ENCODE measurements around the gene PTF1A. TPM values are rescaled to one million over a fixed set of nuclear protein-coding genes. Genes with fewer than 3 reads are reported as not detected.
A peak's percentile ranks its signal among the peaks of the same experiment; 100 is the strongest.

The PTF1A gene, protein sequence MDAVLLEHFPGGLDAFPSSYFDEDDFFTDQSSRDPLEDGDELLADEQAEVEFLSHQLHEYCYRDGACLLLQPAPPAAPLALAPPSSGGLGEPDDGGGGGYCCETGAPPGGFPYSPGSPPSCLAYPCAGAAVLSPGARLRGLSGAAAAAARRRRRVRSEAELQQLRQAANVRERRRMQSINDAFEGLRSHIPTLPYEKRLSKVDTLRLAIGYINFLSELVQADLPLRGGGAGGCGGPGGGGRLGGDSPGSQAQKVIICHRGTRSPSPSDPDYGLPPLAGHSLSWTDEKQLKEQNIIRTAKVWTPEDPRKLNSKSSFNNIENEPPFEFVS
- total RNA-seq = not detected

DNA sequence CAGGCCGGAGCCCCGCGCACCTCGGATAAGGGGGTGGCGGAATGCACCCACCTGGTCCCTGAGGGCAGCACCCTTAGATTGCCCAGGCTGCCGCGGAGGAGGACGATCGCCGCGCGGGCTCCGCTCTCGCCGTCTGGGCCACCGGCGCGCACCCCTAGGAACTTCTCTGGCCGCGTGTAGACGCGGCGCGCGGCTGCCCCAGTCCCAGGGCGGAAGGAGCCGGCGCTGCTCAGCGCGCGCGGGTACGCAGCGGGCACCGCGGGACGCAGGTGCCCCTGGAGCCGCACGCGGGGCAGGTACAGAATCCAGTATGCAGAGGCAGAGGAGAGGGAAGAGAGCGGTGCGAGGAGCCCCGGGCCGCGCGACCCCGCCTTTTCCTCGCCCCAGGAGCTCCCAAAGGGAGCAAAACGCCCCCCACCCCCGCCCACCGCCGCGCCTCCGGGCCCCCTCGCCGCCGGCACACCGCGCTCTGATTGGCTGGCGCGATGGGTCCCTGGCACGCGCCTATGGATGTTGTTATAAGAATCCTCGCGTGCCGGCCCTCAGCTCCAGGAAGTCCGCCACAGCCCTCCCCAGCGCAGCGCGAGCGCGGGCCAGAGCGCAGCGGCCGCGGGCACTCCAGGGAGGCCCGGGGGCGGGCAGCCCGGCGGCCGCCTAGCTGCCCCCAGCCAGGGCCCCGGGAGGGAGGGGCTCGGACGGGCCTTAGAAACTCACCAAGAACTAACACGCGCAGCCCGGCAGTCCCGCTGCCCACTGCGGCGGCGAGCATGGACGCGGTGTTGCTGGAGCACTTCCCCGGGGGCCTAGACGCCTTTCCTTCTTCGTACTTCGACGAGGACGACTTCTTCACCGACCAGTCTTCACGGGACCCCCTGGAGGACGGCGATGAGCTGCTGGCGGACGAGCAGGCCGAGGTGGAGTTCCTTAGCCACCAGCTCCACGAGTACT is at the start of gene PTF1A:
PTF1A (plus strand) TSS at position 549 of the 948 bp plus-strand sequence; CDS start at position 768, 219 bp downstream.
- intact Hi-C loops (cut with DNase I) = no loop called here
- ATAC-seq (no peak), DNase-seq (ENCODE audit: low spot score) (no peak)

DNA sequence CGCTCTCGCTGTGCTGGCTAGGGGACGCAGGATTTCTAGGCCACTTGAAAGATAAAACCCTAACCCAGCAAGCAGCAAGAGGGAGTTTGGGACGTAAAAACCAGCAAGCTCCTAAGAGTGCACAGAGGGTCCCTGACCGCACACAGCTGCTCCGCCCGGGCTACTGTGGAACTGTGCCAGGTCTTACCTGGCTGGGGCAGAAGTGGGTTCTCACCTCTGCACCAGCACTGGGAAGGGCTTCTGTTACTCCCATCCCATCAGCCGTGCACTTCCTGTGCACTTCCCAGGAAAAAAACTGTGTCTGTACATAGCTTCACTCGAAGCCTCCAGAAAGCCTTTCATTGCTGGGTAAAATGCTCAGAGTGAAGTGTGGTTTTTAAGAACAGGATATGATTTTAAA is 45.9 kb upstream of the PTF1A start:
- DNase-seq (ENCODE audit: low spot score) (no peak), ATAC-seq (no peak)
- intact Hi-C loops (cut with DNase I) = no loop called here

- ATAC-seq (no peak), DNase-seq (ENCODE audit: low spot score) (no peak)
- intact Hi-C loops (cut with DNase I) = no loop called here
Observed at GRCh38 chr10:23147035-23147434, 45.1 kb upstream of the PTF1A start.

- no peak for ATAC-seq
- intact Hi-C loops (cut with DNase I) = no loop called here
- no peak for DNase-seq (ENCODE audit: low spot score)
Observed at GRCh38 chr10:23148214-23148613, 43.9 kb upstream of the PTF1A start.

- ATAC-seq (no peak), DNase-seq (ENCODE audit: low spot score) (no peak)
- intact Hi-C loops (cut with DNase I) = no loop called here
Observed at GRCh38 chr10:23150091-23150490, 42.0 kb upstream of the PTF1A start.

DNA sequence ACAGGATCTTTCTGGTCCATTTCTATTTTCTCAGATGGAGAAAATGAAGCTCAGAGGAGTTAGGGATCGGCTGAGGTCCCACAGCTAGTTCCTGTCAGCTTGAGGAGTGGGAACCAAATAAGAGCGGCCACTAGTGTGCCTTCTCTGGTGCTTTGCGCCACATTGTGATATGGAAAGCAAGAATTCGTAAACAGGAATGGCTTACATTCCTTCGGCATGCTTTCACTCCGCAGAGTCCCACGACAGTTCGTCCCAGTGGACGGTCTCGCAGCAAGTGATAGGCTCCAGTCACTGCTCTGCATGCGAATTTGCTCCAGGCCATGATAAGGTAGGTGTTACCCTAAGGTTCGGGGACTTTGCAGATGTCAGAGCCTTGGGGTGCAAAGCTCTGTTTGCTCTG is 41.5 kb upstream of the PTF1A start:
- intact Hi-C loops (cut with DNase I) = no loop called here
- no peak for ATAC-seq
- no peak for DNase-seq (ENCODE audit: low spot score)

DNA sequence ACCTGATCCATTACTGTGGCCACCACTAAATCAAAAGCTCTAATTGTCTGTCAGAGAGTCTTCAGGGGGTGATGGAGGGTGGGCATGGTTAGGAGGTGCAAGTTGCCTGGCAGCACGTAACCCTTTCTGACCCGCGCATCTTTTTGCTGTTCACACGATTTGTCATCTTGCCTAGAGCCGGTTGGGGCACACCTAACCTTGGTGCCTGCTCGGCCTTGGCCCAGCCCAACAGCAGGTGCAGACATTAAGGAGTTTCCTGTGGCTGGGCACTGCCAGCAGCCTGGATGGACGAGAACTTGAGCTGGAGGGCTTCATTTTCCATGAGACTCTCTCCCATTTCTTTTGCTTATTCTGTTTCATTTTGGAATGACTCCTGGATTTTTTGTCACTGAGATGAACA is 41.0 kb upstream of the PTF1A start:
- intact Hi-C loops (cut with DNase I) = no loop called here
- ATAC-seq (no peak), DNase-seq (ENCODE audit: low spot score) (no peak)

- intact Hi-C loops (cut with DNase I) = no loop called here
- ATAC-seq (no peak), DNase-seq (ENCODE audit: low spot score) (no peak)
Observed at GRCh38 chr10:23155169-23155568, 36.9 kb upstream of the PTF1A start.

DNA sequence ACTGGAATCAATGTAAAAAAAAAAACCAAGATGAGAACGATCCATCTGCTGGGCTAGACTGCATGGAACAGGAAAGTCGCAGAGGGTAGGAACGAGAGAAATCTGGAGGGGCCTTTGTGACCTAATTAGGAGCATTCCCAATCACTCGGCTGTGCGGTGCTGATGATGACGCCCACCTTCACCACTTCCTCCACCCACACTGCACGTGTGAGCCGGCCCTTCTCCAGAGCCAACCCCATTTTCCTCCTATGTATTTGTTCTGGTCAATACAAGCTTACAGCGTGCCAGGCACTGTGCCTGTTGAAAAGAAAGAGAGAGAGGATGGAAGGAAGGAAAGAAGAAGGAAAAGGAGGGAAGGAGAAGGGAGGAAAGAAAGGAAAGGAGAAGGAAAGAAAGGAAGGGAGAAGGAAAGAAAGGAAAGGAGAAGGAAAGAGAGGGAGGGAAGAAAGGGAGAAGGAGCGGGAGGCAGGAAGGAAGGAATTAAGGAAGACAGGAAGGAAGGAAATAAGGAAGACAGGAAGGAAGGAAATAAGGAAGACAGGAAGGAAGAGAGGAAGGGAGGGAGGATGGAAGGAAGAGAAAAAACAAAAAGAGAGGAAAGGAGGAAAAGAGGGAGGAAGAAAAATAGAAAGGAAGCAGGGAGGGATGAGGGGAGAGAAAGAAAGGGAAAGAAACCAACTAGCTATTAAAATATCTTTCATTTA is 35.5 kb upstream of the PTF1A start:
- intact Hi-C loops (cut with DNase I) = no loop called here
- no peak for ATAC-seq
- DNase-seq (ENCODE audit: low spot score) = no peak

GRCh38 chr10:23157239-23157681 is 34.9 kb upstream of the PTF1A start:
- intact Hi-C loops (cut with DNase I) = no loop called here
- no peak for DNase-seq (ENCODE audit: low spot score)
- no peak for ATAC-seq

DNA sequence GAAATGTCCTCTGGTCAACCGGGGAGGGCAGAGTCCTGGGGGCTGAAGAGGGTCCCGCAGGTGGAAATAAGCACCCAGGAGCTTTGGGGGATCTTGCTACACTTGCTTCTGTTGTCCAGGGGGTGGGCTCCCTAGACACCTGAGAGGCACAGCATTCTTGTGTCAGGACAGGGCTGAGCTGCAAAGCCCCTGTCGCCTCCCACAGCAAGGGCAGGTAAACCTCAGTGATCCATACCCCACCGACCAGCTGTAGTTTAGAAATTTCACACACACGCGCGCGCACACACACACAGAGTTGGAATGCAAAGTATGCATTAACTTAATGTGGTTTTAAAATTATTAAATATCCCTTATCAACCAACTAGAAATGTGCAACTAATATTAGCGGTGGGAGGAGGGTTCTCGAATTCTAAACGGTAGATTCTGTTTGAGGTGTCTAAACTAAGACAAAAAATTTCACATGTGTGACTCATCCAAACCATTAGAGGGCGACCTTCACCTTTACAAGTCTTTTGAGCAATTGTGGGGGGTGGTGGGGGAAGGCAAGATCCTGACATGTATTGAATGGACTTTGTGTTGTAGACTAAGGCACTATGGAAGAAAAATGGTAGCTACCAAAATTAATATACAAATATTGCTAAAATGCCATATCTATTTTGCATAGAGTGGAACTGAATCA is 34.3 kb upstream of the PTF1A start:
- intact Hi-C loops (cut with DNase I) = no loop called here
- ATAC-seq = no peak
- no peak for DNase-seq (ENCODE audit: low spot score)

GRCh38 chr10:23158370-23158769 is 33.7 kb upstream of the PTF1A start:
- ATAC-seq (peak; percentile 64), DNase-seq (ENCODE audit: low spot score) (no peak)
- intact Hi-C loops (cut with DNase I) = no loop called here

DNA sequence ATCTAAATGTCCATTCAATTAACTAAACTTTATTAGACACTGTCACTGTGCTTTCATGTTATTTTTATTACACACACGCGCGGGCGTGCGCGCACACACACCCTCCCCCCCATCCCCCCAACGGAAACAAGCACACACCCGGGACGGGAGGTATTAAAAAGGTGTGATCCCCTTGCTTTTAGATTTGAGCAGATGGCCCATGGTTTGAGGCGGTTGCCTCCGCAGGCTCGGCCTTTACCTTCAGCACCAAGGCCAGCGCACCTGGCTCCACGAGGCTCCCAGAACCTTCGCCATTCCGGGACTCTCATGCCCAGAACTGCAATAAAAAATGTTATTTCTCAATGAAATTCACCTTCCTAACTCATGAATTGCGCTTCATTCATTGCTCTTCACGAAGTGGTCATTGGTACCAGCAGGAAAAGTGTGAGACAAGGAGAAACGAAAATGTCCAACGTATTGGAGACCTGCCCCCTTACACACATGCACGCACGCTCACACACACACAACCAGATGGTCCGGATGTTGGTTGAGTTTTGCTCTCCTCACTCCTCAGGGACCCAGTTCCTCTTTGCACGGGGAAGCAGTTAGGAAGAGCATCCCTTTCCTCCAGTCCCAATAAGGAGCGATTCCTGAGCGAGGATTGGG is 20.8 kb upstream of the PTF1A start:
- ATAC-seq = no peak
- intact Hi-C loops (cut with DNase I) = no loop called here

GRCh38 chr10:23172429-23173213 is 19.5 kb upstream of the PTF1A start:
- intact Hi-C loops (cut with DNase I) = no loop called here
- ATAC-seq = no peak
- DNase-seq (ENCODE audit: low spot score) = no peak

More for the DNA sequence above, 20.8 kb upstream of the PTF1A start:
- DNase-seq (ENCODE audit: low spot score) = no peak

DNA sequence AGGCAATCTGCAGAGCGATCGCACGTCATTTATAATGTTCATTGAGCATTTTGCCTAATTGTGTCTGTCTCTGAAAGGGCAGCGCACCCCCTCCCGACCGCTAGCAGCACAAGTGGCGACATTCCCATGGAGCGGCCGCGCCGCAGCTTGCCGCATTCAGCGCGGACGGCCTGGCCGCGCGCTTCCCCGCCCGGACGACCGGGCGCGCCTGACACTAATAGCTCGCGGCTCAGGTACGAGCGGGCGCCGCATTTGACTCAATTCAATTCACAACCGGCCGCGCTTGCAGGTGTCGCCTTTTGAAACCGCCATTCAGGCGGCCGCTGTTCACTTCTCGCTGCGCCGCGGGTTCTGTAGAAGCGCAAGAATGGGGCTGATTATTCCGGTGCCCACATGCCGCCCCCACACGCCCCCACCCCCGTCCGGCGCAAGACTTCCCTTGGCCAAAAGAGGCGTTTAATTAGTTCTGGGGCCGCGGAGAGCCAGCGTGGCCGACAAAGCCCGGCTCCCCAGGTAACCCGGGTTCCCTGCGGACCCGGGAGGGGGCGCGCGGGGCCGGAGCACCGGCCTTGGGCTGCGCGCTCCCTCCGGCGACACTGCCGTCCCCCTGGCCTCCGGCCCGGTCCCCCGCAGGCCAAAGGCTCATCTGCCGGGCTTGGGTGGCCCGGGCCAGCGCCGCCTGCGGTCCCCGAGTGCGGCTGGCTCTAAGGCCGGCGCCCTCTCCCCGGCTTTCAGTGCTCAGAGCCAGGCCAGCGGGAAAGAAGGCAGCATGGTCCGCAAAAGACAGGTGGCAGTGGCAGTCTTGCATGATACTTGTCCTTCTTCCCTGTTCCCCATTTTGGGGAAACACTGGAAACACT is 18.7 kb upstream of the PTF1A start:
- no peak for ATAC-seq
- intact Hi-C loops (cut with DNase I) = no loop called here

GRCh38 chr10:23174074-23174976 is 17.8 kb upstream of the PTF1A start:
- intact Hi-C loops (cut with DNase I) = no loop called here
- DNase-seq (ENCODE audit: low spot score) (no peak), ATAC-seq (no peak)

More for the DNA sequence above, 18.7 kb upstream of the PTF1A start:
- no peak for DNase-seq (ENCODE audit: low spot score)
